Measurements from ENCODE around the gene IER3. TPM values are rescaled to one million over a fixed set of nuclear protein-coding genes. Genes with fewer than 3 reads are reported as not detected.

The IER3 gene
- total and polyA plus RNA-seq, 2 of the 13 experiments (the other 11 are each of a cell fraction or from before 2014, with no cell fraction given): 51.1 to 131 TPM

DNA sequence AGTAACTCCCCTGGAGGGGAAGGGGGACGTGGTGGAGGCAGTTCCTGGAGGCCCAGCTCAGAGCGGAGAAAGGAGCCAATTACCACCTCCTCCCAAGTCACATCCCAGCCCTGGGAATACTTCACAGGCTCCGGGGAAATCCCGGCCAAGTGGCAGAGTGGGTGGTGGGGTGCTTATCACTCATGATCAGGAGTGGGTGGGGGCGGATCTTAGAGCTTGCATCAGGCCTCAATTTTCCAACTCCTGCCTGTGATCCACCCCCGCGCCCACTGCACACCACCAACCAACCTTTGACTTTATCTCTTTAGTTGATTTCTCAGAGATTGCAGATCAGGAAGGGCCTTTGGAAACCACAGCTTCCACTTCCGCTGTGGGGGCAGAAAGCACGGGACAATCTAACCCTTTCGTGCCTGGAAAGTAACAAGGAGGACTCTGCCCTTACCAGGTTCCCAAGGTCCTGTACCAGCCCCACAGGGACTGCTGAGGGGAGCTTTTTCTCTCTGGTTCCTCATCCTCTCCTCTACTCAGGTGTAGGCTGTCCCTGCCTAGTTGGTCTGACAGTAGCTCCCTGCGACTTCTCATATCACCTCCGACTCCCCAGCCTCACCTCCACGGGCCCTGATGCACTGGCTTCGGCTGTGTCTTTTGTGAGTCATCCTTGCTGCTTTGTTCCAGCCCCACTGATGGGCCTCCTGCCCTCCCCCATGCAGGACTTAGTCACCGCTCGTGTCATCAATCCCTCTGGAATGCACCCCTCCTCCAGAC is 24.9 kb upstream of the IER3 start (continued):
- TF ChIP-seq, protein P1, sequence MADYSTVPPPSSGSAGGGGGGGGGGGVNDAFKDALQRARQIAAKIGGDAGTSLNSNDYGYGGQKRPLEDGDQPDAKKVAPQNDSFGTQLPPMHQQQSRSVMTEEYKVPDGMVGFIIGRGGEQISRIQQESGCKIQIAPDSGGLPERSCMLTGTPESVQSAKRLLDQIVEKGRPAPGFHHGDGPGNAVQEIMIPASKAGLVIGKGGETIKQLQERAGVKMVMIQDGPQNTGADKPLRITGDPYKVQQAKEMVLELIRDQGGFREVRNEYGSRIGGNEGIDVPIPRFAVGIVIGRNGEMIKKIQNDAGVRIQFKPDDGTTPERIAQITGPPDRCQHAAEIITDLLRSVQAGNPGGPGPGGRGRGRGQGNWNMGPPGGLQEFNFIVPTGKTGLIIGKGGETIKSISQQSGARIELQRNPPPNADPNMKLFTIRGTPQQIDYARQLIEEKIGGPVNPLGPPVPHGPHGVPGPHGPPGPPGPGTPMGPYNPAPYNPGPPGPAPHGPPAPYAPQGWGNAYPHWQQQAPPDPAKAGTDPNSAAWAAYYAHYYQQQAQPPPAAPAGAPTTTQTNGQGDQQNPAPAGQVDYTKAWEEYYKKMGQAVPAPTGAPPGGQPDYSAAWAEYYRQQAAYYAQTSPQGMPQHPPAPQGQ (CRISPR knock-in tag; IDR thresholded peaks at IDR 0.05; ENCODE audit: borderline replicate concordance): 0 out of 2 replicates have a peak, but pooled peaks have one; percentile 51
- no peak for TF ChIP-seq WIZ (CRISPR knock-in tag; IDR thresholded peaks at IDR 0.05)
- TF ChIP-seq PHB2 (IDR thresholded peaks at IDR 0.05; ENCODE audit: partially characterized antibody): no peak
- TF ChIP-seq POLR2AphosphoS2 (IDR thresholded peaks at IDR 0.05; ENCODE audit: low read depth, low read length): no peak; the same call in 1 of the 2 replicates
- peak; percentile 38; the same call in 1 of the 2 replicates for TF ChIP-seq NRL (CRISPR knock-in tag; IDR thresholded peaks at IDR 0.05; ENCODE audit: borderline replicate concordance)
- TF ChIP-seq KLF6 (CRISPR knock-in tag; IDR thresholded peaks at IDR 0.05): peak; percentile 57; the same call in 1 of the 2 replicates
- TF ChIP-seq, protein P2, sequence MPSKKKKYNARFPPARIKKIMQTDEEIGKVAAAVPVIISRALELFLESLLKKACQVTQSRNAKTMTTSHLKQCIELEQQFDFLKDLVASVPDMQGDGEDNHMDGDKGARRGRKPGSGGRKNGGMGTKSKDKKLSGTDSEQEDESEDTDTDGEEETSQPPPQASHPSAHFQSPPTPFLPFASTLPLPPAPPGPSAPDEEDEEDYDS (CRISPR knock-in tag; IDR thresholded peaks at IDR 0.05): peak; percentile 89
- TF ChIP-seq, protein P3, sequence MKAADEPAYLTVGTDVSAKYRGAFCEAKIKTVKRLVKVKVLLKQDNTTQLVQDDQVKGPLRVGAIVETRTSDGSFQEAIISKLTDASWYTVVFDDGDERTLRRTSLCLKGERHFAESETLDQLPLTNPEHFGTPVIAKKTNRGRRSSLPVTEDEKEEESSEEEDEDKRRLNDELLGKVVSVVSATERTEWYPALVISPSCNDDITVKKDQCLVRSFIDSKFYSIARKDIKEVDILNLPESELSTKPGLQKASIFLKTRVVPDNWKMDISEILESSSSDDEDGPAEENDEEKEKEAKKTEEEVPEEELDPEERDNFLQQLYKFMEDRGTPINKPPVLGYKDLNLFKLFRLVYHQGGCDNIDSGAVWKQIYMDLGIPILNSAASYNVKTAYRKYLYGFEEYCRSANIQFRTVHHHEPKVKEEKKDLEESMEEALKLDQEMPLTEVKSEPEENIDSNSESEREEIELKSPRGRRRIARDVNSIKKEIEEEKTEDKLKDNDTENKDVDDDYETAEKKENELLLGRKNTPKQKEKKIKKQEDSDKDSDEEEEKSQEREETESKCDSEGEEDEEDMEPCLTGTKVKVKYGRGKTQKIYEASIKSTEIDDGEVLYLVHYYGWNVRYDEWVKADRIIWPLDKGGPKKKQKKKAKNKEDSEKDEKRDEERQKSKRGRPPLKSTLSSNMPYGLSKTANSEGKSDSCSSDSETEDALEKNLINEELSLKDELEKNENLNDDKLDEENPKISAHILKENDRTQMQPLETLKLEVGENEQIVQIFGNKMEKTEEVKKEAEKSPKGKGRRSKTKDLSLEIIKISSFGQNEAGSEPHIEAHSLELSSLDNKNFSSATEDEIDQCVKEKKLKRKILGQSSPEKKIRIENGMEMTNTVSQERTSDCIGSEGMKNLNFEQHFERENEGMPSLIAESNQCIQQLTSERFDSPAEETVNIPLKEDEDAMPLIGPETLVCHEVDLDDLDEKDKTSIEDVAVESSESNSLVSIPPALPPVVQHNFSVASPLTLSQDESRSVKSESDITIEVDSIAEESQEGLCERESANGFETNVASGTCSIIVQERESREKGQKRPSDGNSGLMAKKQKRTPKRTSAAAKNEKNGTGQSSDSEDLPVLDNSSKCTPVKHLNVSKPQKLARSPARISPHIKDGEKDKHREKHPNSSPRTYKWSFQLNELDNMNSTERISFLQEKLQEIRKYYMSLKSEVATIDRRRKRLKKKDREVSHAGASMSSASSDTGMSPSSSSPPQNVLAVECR (CRISPR knock-in tag; IDR thresholded peaks at IDR 0.05; ENCODE audit: borderline replicate concordance): peak; percentile 50; the same call in 1 of the 2 replicates
- peak; percentile 8; the same call in 1 of the 2 replicates for TF ChIP-seq ZNF543 (CRISPR knock-in tag; IDR thresholded peaks at IDR 0.05)
- TF ChIP-seq, protein P4, sequence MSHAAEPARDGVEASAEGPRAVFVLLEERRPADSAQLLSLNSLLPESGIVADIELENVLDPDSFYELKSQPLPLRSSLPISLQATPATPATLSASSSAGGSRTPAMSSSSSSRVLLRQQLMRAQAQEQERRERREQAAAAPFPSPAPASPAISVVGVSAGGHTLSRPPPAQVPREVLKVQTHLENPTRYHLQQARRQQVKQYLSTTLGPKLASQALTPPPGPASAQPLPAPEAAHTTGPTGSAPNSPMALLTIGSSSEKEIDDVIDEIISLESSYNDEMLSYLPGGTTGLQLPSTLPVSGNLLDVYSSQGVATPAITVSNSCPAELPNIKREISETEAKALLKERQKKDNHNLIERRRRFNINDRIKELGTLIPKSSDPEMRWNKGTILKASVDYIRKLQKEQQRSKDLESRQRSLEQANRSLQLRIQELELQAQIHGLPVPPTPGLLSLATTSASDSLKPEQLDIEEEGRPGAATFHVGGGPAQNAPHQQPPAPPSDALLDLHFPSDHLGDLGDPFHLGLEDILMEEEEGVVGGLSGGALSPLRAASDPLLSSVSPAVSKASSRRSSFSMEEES (CRISPR knock-in tag; IDR thresholded peaks at IDR 0.05): peak; percentile 96
- peak; percentile 91; the same call in 1 of the 2 replicates for TF ChIP-seq NAIF1 (CRISPR knock-in tag; IDR thresholded peaks at IDR 0.05; ENCODE audit: borderline replicate concordance)
- TF ChIP-seq ESRRA (CRISPR knock-in tag; IDR thresholded peaks at IDR 0.05; ENCODE audit: low read depth): peak; percentile 56; the same call in 1 of the 2 replicates
- TF ChIP-seq ZFX (CRISPR knock-in tag; IDR thresholded peaks at IDR 0.05; ENCODE audit: low read depth): peak; percentile 86
- TF ChIP-seq ZNF292 (CRISPR knock-in tag; IDR thresholded peaks at IDR 0.05; ENCODE audit: borderline replicate concordance, low read depth): peak; percentile 91; the same call in 1 of the 2 replicates
- TF ChIP-seq ZNF205 (CRISPR knock-in tag; IDR thresholded peaks at IDR 0.05): peak; percentile 53
- TF ChIP-seq ZNF224 (CRISPR knock-in tag; IDR thresholded peaks at IDR 0.05): 0 out of 2 replicates have a peak, but pooled peaks have one; percentile 24
- TF ChIP-seq, protein P5, sequence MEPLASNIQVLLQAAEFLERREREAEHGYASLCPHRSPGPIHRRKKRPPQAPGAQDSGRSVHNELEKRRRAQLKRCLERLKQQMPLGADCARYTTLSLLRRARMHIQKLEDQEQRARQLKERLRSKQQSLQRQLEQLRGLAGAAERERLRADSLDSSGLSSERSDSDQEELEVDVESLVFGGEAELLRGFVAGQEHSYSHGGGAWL (CRISPR knock-in tag; IDR thresholded peaks at IDR 0.05): peak; percentile 58; the same call in 1 of the 2 replicates
- TF ChIP-seq RBFOX2 (IDR thresholded peaks at IDR 0.05; ENCODE audit: low read depth, low read length): peak; percentile 81
- TF ChIP-seq ZNF766 (CRISPR knock-in tag; IDR thresholded peaks at IDR 0.05; ENCODE audit: borderline replicate concordance): no peak
- TF ChIP-seq SAP130 (CRISPR knock-in tag; IDR thresholded peaks at IDR 0.05; ENCODE audit: low read depth): peak; percentile 91
- TF ChIP-seq ZNF839 (CRISPR knock-in tag; IDR thresholded peaks at IDR 0.05; ENCODE audit: borderline replicate concordance): no peak
